Activated B cell treated with CpG ODN at 0.5 μM for 24 hours (primary cell): ENCODE data around the gene CCDC15. TPM values are rescaled to one million over a fixed set of nuclear protein-coding genes. Genes with fewer than 3 reads are reported as not detected.

Experiments used
- ATAC-seq: fragments of 200-7000 bp; cut with Tn5 transposase; one replicate; pipeline ENCODE4 v1.10.0; 2021; ENCODE audit warnings: low read depth, mild to moderate bottlenecking, moderate library complexity
- CTCF ChIA-PET: fragments of 350-600 bp; sonication (Branson Sonifier 250); formaldehyde crosslinking; loops from one replicate; lab custom pipeline; 2021; ENCODE audit warnings: antibody characterized with exemption; lab: Charles Lee
- POLR2A ChIA-PET: fragments of 350-600 bp; sonication (Branson Sonifier 250); formaldehyde crosslinking; loops from one replicate; lab custom pipeline; 2021; ENCODE audit warnings: antibody characterized with exemption; lab: Charles Lee
- DNase-seq: peaks from one replicate; pipeline ENCODE4 v3.0.0; 2022
- H3K27ac Mint-ChIP-seq: one replicate; pipeline ENCODE4 v1.8.0; 2020; ENCODE audit warnings: mixed read lengths
- H3K27me3 Mint-ChIP-seq: one replicate; pipeline ENCODE4 v1.8.0; 2021; ENCODE audit warnings: mixed read lengths
- H3K36me3 Mint-ChIP-seq: one replicate; pipeline ENCODE4 v1.8.0; 2021; ENCODE audit warnings: low read depth, mixed read lengths
- H3K4me1 Mint-ChIP-seq: one replicate; pipeline ENCODE4 v1.8.0; 2021; ENCODE audit warnings: mixed read lengths
- H3K4me3 Mint-ChIP-seq: one replicate; pipeline ENCODE4 v1.8.0; 2020; ENCODE audit warnings: mild to moderate bottlenecking, mixed read lengths
- H3K9me3 Mint-ChIP-seq: one replicate; pipeline ENCODE4 v1.8.0; 2020; ENCODE audit warnings: mixed read lengths
- CTCF ChIP-seq: fragments of 200-600 bp; IDR thresholded peaks from one replicate; pipeline ENCODE4 v1.8.0; 2022; ENCODE audit warnings: antibody characterized with exemption, mild to moderate bottlenecking
- intact Hi-C: fragments of 100-400 bp; cut with micrococcal nuclease; formaldehyde crosslinking; loops from one replicate; pipeline ENCODE4 v1.15.1; 2024
- total RNA-seq: library from RNA; stranded (reverse); gene quantifications from 2 replicates; pipeline ENCODE4 v1.2.3, GENCODE V29; 2022

CCDC15 gene
- total RNA-seq, 1 donor from 2014 or later: 0.71 TPM

- intact Hi-C loops: loop anchor here (1.0 kb wide), 2 partner anchors 50 to 314 kb away; no protein-coding TSS in a partner anchor
- ChIA-PET POLR2A (interaction anchor here (1.1 kb wide), 1 partner anchor 20 kb away, joined by 6 read pairs; no protein-coding TSS in a partner anchor), CTCF (interaction anchor here (0.7 to 3.2 kb wide), 15 partner anchors 8 to 338 kb away, joined by 3 to 29 read pairs (median 4); partner anchors contain the start of genes SLC37A2 and TMEM218)
- no peak for TF ChIP-seq CTCF
- no peak for DNase-seq
- H3K9me3 Mint-ChIP-seq: no peaks in the 10 kb centered on the region
- no peak for ATAC-seq
- H3K36me3 Mint-ChIP-seq: peaks cover 24% of the 10 kb centered on the region
- no peaks in the 10 kb centered on the region for H3K27me3 Mint-ChIP-seq
- peaks cover 2% of the 10 kb centered on the region for H3K4me1 Mint-ChIP-seq
- H3K4me3 Mint-ChIP-seq: no peak overlapping the region
- no peak overlapping the region for H3K27ac Mint-ChIP-seq
Measured at GRCh38 chr11:125090816-125091215, 136.8 kb downstream of the CCDC15 start.

Other genes with a start within 250 kb of the CCDC15 start
- gene NRGN, start 214.3 kb upstream of the CCDC15 start, total RNA-seq: 0.69 and 1.0 TPM in 2 replicates
- gene VSIG2, start 201.9 kb upstream of the CCDC15 start, total RNA-seq: 0.20 TPM in 2 replicates
- gene ESAM, start 191.9 kb upstream of the CCDC15 start, total RNA-seq: 2.3 and 4.0 TPM in 2 replicates
- gene MSANTD2, start 153.8 kb upstream of the CCDC15 start, total RNA-seq: 17.7 and 21.0 TPM in 2 replicates
- gene ROBO3, start 88.8 kb upstream of the CCDC15 start, total RNA-seq: 1.0 and 1.5 TPM in 2 replicates
- gene ROBO4, start 56.3 kb upstream of the CCDC15 start, total RNA-seq: not detected in 2 replicates
- not detected in 2 replicates for gene HEPN1, start 35.0 kb upstream of the CCDC15 start, total RNA-seq
- gene HEPACAM, start 18.2 kb upstream of the CCDC15 start, total RNA-seq: not detected in 2 replicates
- gene SLC37A2, start 109.1 kb downstream of the CCDC15 start, total RNA-seq: 21.3 and 27.5 TPM in 2 replicates
- gene TMEM218, start 157.4 kb downstream of the CCDC15 start, total RNA-seq: 18.8 and 20.1 TPM in 2 replicates
- not detected in 2 replicates for gene PKNOX2, start 210.5 kb downstream of the CCDC15 start, total RNA-seq